RCC 7860 (cell line): Measurements from ENCODE around the gene NECTIN1.
"Not testable (repeated sequence)": the region's sequence is repeated elsewhere in the genome, so short reads cannot be mapped to it uniquely, and the experiment has no call there.

Source experiments
- DNase-seq: peaks from one replicate; pipeline ENCODE4 v3.0.0-alpha.2; 2015; ENCODE audit warnings: low spot score
- FAIRE-seq: peaks from 2 replicates; lab custom pipeline; 2012; peaks lifted over from hg19 to GRCh38; lab: Jason Lieb, UNC

Gene NECTIN1

GRCh38 chr11:119595941-119596340, 133.1 kb downstream of the NECTIN1 start:
- not testable (repeated sequence) for FAIRE-seq

GRCh38 chr11:119594639-119595249, 134.3 kb downstream of the NECTIN1 start:
- peak; percentile 85 for FAIRE-seq
- peak; percentile 64 for DNase-seq

More at GRCh38 chr11:119595941-119596340, 133.1 kb downstream of the NECTIN1 start:
- DNase-seq = not testable (repeated sequence)

GRCh38 chr11:119593346-119593745, 135.7 kb downstream of the NECTIN1 start:
- FAIRE-seq (no peak), DNase-seq (no peak)

- DNase-seq (no peak), FAIRE-seq (no peak)
Measured at GRCh38 chr11:119592642-119593041, 136.4 kb downstream of the NECTIN1 start.

GRCh38 chr11:119591836-119592310, 137.1 kb downstream of the NECTIN1 start:
- DNase-seq (no peak), FAIRE-seq (no peak)

- FAIRE-seq = peak; percentile 50
- DNase-seq = peak; percentile 44
Measured at GRCh38 chr11:119590651-119591351, 138.2 kb downstream of the NECTIN1 start.

- DNase-seq (no peak), FAIRE-seq (no peak)
Measured at GRCh38 chr11:119589001-119589400, 140.0 kb downstream of the NECTIN1 start.
